GM23338 (cell line): ENCODE measurements around the gene SSR4. TPM values are rescaled to one million over a fixed set of nuclear protein-coding genes. Genes with fewer than 3 reads are reported as not detected.

Source experiments
- ATAC-seq: fragments of 200-7000 bp; cut with Tn5 transposase; 3 replicates; pipeline ENCODE4 v1.9.1; 2020
- DNase-seq: peaks from one replicate; pipeline ENCODE4 v3.0.0-alpha.2; 2015; ENCODE audit warnings: low spot score
- H2AFZ ChIP-seq: fragments of 200-600 bp; sonication (generic); 2 replicates; pipeline ENCODE4 v1.8.0; 2016; ENCODE audit warnings: antibody characterized with exemption, mild to moderate bottlenecking, moderate library complexity
- H3F3A ChIP-seq: fragments of 200-600 bp; sonication (generic); replicated peaks from 2 replicates; pipeline ENCODE4 v1.8.0; 2017; ENCODE audit warnings: antibody characterized with exemption, mixed run types, low read depth
- H3K27ac ChIP-seq: fragments of 200-600 bp; sonication (generic); 2 replicates; pipeline ENCODE4 v1.6.1; 2016; ENCODE audit warnings: low read depth
- H3K27me3 ChIP-seq: fragments of 200-600 bp; sonication (generic); 2 replicates; pipeline ENCODE4 v1.8.0; 2016; ENCODE audit warnings: mild to moderate bottlenecking, mixed run types, moderate library complexity; ENCODE audit not compliant: insufficient read depth
- H3K36me3 ChIP-seq: fragments of 200-600 bp; sonication (generic); 2 replicates; pipeline ENCODE4 v1.8.0; 2016; ENCODE audit warnings: mild to moderate bottlenecking; ENCODE audit not compliant: insufficient read depth
- H3K4me1 ChIP-seq: fragments of 200-600 bp; sonication (generic); 2 replicates; pipeline ENCODE4 v1.8.0; 2016; ENCODE audit warnings: mild to moderate bottlenecking, moderate library complexity; ENCODE audit not compliant: insufficient read depth
- H3K4me2 ChIP-seq: fragments of 200-600 bp; sonication (generic); 2 replicates; pipeline ENCODE4 v1.7.1; 2017; ENCODE audit warnings: mixed run types
- H3K4me3 ChIP-seq: fragments of 200-600 bp; sonication (generic); 2 replicates; pipeline ENCODE4 v1.6.1; 2016; ENCODE audit warnings: mixed run types
- H3K79me2 ChIP-seq: fragments of 200-600 bp; sonication (generic); replicated peaks from 2 replicates; pipeline ENCODE4 v1.8.0; 2017; ENCODE audit warnings: mild to moderate bottlenecking; ENCODE audit not compliant: insufficient read depth
- H3K9me2 ChIP-seq: fragments of 200-600 bp; sonication (generic); 2 replicates; pipeline ENCODE4 v1.8.0; 2017; ENCODE audit not compliant: insufficient read depth
- H4K20me1 ChIP-seq: fragments of 200-600 bp; sonication (generic); replicated peaks from 2 replicates; pipeline ENCODE4 v1.8.0; 2017; ENCODE audit warnings: mild to moderate bottlenecking; ENCODE audit not compliant: insufficient read depth
- H3K27ac Mint-ChIP-seq: 2 replicates; pipeline ENCODE4 v1.8.0; 2020; ENCODE audit warnings: inconsistent platforms, mild to moderate bottlenecking, moderate library complexity, mixed read lengths
- H3K27me3 Mint-ChIP-seq: 3 replicates; pipeline ENCODE4 v1.8.0; 2022; ENCODE audit warnings: low read depth, mild to moderate bottlenecking, moderate library complexity, mixed read lengths, inconsistent platforms; ENCODE audit not compliant: insufficient read depth, poor library complexity
- H3K36me3 Mint-ChIP-seq: 3 replicates; pipeline ENCODE4 v1.8.0; 2021; ENCODE audit warnings: low read depth, mild to moderate bottlenecking, inconsistent platforms, moderate library complexity, mixed read lengths
- H3K4me1 Mint-ChIP-seq: 3 replicates; pipeline ENCODE4 v1.8.0; 2020; ENCODE audit warnings: mild to moderate bottlenecking, inconsistent platforms, mixed read lengths
- H3K4me3 Mint-ChIP-seq: 3 replicates; pipeline ENCODE4 v1.8.0; 2021; ENCODE audit warnings: moderate library complexity, mild to moderate bottlenecking, inconsistent platforms, mixed read lengths
- H3K9me3 Mint-ChIP-seq: 3 replicates; pipeline ENCODE4 v1.8.0; 2020; ENCODE audit warnings: moderate library complexity, mild to moderate bottlenecking, inconsistent platforms, mixed read lengths
- CREB1 ChIP-seq: fragments of 250-450 bp; sonication (Bioruptor Pico); IDR thresholded peaks from 2 replicates; pipeline ENCODE4 v1.5.0; 2020; ENCODE audit warnings: low read depth, mild to moderate bottlenecking, moderate library complexity
- JUNB ChIP-seq: IDR thresholded peaks from one replicate; pipeline ENCODE4 v1.6.1; 2016; ENCODE audit warnings: antibody characterized with exemption; ENCODE audit not compliant: unreplicated experiment
- POLR2AphosphoS5 ChIP-seq: IDR thresholded peaks from 2 replicates; pipeline ENCODE4 v1.6.1; 2016; ENCODE audit warnings: antibody characterized with exemption, low read depth
- REST ChIP-seq: IDR thresholded peaks from one replicate; pipeline ENCODE4 v1.6.1; 2018; ENCODE audit warnings: antibody characterized with exemption; ENCODE audit not compliant: unreplicated experiment
- STAT1 ChIP-seq: IDR thresholded peaks from one replicate; pipeline ENCODE4 v1.6.1; 2016; ENCODE audit warnings: antibody characterized with exemption; ENCODE audit not compliant: unreplicated experiment
- polyA plus RNA-seq: library from polyadenylated mRNA; unstranded; fragments of >200 nt; fragmentation: Nextera tagmentation; extraction: Ambion mirVana; gene quantifications from 2 replicates; pipeline ENCODE4 v1.2.1, GENCODE V29; 2016
- total RNA-seq: library from RNA; depleted of rRNA; stranded (reverse); fragments of >200 nt; shearing (Covaris generic); gene quantifications from 2 replicates; pipeline ENCODE4 v1.2.3, GENCODE V29; 2014
- TF ChIP-seq, protein P1 (sequence below): fragments of 250-450 bp; sonication (Bioruptor Pico); IDR thresholded peaks from 2 replicates; pipeline ENCODE4 v1.5.0; 2020; ENCODE audit warnings: mild to moderate bottlenecking, moderate library complexity

SSR4 gene
- total and polyA plus RNA-seq, 2 experiments from 2014 or later, result 107 to 352 TPM

GRCh38 chrX:153766871-153767673 is 27.4 kb upstream of the SSR4 start (continued):
- TF ChIP-seq CREB1 (no peak), JUNB (no peak), POLR2AphosphoS5 (no peak), STAT1 (no peak)
- TF ChIP-seq, protein P1, sequence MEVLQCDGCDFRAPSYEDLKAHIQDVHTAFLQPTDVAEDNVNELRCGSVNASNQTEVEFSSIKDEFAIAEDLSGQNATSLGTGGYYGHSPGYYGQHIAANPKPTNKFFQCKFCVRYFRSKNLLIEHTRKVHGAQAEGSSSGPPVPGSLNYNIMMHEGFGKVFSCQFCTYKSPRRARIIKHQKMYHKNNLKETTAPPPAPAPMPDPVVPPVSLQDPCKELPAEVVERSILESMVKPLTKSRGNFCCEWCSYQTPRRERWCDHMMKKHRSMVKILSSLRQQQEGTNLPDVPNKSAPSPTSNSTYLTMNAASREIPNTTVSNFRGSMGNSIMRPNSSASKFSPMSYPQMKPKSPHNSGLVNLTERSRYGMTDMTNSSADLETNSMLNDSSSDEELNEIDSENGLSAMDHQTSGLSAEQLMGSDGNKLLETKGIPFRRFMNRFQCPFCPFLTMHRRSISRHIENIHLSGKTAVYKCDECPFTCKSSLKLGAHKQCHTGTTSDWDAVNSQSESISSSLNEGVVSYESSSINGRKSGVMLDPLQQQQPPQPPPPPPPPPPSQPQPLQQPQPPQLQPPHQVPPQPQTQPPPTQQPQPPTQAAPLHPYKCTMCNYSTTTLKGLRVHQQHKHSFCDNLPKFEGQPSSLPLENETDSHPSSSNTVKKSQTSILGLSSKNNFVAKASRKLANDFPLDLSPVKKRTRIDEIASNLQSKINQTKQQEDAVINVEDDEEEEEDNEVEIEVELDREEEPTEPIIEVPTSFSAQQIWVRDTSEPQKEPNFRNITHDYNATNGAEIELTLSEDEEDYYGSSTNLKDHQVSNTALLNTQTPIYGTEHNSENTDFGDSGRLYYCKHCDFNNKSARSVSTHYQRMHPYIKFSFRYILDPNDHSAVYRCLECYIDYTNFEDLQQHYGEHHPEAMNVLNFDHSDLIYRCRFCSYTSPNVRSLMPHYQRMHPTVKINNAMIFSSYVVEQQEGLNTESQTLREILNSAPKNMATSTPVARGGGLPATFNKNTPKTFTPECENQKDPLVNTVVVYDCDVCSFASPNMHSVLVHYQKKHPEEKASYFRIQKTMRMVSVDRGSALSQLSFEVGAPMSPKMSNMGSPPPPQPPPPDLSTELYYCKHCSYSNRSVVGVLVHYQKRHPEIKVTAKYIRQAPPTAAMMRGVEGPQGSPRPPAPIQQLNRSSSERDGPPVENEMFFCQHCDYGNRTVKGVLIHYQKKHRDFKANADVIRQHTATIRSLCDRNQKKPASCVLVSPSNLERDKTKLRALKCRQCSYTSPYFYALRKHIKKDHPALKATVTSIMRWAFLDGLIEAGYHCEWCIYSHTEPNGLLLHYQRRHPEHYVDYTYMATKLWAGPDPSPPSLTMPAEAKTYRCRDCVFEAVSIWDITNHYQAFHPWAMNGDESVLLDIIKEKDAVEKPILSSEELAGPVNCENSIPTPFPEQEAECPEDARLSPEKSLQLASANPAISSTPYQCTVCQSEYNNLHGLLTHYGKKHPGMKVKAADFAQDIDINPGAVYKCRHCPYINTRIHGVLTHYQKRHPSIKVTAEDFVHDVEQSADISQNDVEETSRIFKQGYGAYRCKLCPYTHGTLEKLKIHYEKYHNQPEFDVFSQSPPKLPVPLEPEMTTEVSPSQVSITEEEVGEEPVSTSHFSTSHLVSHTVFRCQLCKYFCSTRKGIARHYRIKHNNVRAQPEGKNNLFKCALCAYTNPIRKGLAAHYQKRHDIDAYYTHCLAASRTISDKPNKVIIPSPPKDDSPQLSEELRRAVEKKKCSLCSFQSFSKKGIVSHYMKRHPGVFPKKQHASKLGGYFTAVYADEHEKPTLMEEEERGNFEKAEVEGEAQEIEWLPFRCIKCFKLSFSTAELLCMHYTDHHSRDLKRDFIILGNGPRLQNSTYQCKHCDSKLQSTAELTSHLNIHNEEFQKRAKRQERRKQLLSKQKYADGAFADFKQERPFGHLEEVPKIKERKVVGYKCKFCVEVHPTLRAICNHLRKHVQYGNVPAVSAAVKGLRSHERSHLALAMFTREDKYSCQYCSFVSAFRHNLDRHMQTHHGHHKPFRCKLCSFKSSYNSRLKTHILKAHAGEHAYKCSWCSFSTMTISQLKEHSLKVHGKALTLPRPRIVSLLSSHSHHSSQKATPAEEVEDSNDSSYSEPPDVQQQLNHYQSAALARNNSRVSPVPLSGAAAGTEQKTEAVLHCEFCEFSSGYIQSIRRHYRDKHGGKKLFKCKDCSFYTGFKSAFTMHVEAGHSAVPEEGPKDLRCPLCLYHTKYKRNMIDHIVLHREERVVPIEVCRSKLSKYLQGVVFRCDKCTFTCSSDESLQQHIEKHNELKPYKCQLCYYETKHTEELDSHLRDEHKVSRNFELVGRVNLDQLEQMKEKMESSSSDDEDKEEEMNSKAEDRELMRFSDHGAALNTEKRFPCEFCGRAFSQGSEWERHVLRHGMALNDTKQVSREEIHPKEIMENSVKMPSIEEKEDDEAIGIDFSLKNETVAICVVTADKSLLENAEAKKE, result no peak

DNA sequence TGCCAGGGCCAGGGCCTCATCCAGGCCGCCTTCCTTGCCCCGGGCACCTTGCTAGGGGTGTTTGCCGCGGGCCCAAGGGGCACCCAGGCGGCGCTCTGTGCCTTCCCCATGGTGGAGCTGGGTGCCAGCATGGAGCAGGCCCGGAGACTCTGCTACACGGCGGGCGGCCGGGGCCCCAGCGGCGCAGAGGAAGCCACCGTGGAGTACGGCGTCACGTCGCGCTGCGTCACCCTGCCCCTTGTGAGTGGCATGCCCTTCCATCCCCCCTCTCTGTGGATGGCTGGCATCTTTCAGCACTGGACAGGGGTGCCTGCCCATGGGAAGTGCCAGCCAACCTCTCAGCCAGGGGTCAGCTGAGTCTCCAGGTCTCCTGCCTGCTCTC is 26.8 kb upstream of the SSR4 start:
- Histone ChIP-seq H3F3A (no peaks in the 10 kb centered on the region), H3K4me2 (no peak overlapping the region), H3K27ac (no peak overlapping the region), H3K9me2 (no peaks in the 10 kb centered on the region), H2AFZ (no peak overlapping the region), H3K4me1 (no peaks in the 10 kb centered on the region), H3K36me3 (no peaks in the 10 kb centered on the region), H3K79me2 (no peaks in the 10 kb centered on the region), H3K4me3 (no peak overlapping the region), H3K27me3 (no peaks in the 10 kb centered on the region), H4K20me1 (no peaks in the 10 kb centered on the region)
- ATAC-seq, result no peak; the same call in 2 of the 3 replicates
- Mint-ChIP-seq H3K36me3 (no peaks in the 10 kb centered on the region), H3K4me1 (peaks cover 5% of the 10 kb centered on the region; the same call in 2 of the 3 replicates), H3K27ac (no peak overlapping the region), H3K9me3 (no peaks in the 10 kb centered on the region), H3K4me3 (no peak overlapping the region), H3K27me3 (peaks cover 7% of the 10 kb centered on the region)
- no peak for DNase-seq
- no peak for TF ChIP-seq REST
